HepG2 (cell line): ENCODE results near the gene EMID1. TPM values are rescaled to one million over a fixed set of nuclear protein-coding genes. Genes with fewer than 3 reads are reported as not detected.

Experiments
- ATAC-seq: fragments of 200-7000 bp; cut with Tn5 transposase; 3 replicates; pipeline ENCODE4 v1.9.1; 2020; ENCODE audit warnings: mild to moderate bottlenecking, moderate library complexity
- BruUV-seq: library from RNA; stranded (reverse); fragments of 400-500 nt; replicated peaks from 2 replicates; lab custom pipeline; 2021; lab: Mats Ljungman, UMichigan
- CTCF ChIA-PET: fragments of 300-600 bp; formaldehyde crosslinking; extraction: SDS; loops from one replicate; lab custom pipeline; 2021; ENCODE audit warnings: low total read pairs, inconsistent platforms, low intra/inter-chr PET ratio; lab: Yijun Ruan, JAX
- POLR2A ChIA-PET: fragments of 350-600 bp; sonication (Branson Sonifier 250); formaldehyde crosslinking; loops from one replicate; lab custom pipeline; 2020; ENCODE audit warnings: antibody characterized with exemption, inconsistent platforms; lab: Yijun Ruan, JAX
- DNase-seq: peaks from one replicate; pipeline ENCODE4 v3.0.0-alpha.2; 2015; ENCODE audit warnings: low spot score
- FAIRE-seq: peaks from 3 replicates; lab custom pipeline; 2011; peaks lifted over from hg19 to GRCh38; lab: Jason Lieb, UNC
- H2AFZ ChIP-seq: one replicate; pipeline ENCODE4 v1.6.1; 2011; ENCODE audit warnings: low read length, inconsistent platforms
- H3K27ac ChIP-seq: fragments of 300-600 bp; 3 replicates; pipeline ENCODE4 v1.8.0; 2011; ENCODE audit warnings: mixed run types, mild to moderate bottlenecking, mixed read lengths, low read length, inconsistent platforms; ENCODE audit not compliant: insufficient read depth; ENCODE audit errors: extremely low read length
- H3K27me3 ChIP-seq, 2 experiments: fragments of 200-600 bp in 1 of 2; 2 replicates in 1 of 2; 3 replicates in 1 of 2; pipeline versions ENCODE4 v1.6.0 to v1.8.0; 2011; ENCODE audit warnings: low read length in 2 of 2, mild to moderate bottlenecking in 2 of 2, moderate library complexity in 2 of 2, inconsistent platforms in 1 of 2; ENCODE audit not compliant: insufficient read depth in 2 of 2, control insufficient read depth in 1 of 2
- H3K36me3 ChIP-seq, 2 experiments: fragments of 200-600 bp in 1 of 2; replicated peaks in 1 of 2; 2 replicates in 1 of 2; 3 replicates in 1 of 2; pipeline versions ENCODE4 v1.5.1 to v1.8.0; 2011; ENCODE audit warnings: low read length in 2 of 2, inconsistent platforms in 1 of 2; ENCODE audit not compliant: insufficient read depth in 2 of 2, control insufficient read depth in 1 of 2
- H3K4me1 ChIP-seq: 2 replicates; pipeline ENCODE4 v1.5.1; 2012; ENCODE audit warnings: low read length, inconsistent platforms; ENCODE audit not compliant: insufficient read depth
- H3K4me2 ChIP-seq: 2 replicates; pipeline ENCODE4 v1.6.0; 2011; ENCODE audit warnings: low read depth, low read length, inconsistent platforms
- H3K4me3 ChIP-seq, 3 experiments: fragments of 200-600 bp in 1 of 3; sonication (generic), shearing (Covaris generic) in 1 of 3; replicated peaks in 1 of 3; 2 replicates each; pipeline ENCODE4 v1.5.1; 2011 to 2016; ENCODE audit warnings: low read length in 3 of 3, inconsistent platforms in 2 of 3, low read depth in 2 of 3, mild to moderate bottlenecking in 2 of 3, control low read depth in 1 of 3, mixed read lengths in 1 of 3; ENCODE audit not compliant: insufficient read depth in 1 of 3
- H3K79me2 ChIP-seq: one replicate; pipeline ENCODE4 v1.6.1; 2011; ENCODE audit warnings: low read length, inconsistent platforms; ENCODE audit not compliant: insufficient read depth
- H3K9ac ChIP-seq: 2 replicates; pipeline ENCODE4 v1.6.0; 2011; ENCODE audit warnings: mild to moderate bottlenecking, low read depth, low read length, inconsistent platforms; ENCODE audit not compliant: insufficient read depth
- H3K9me3 ChIP-seq: 2 replicates; pipeline ENCODE4 v1.5.1; 2012; ENCODE audit warnings: mild to moderate bottlenecking, low read length
- H4K20me1 ChIP-seq: 2 replicates; pipeline ENCODE4 v1.6.0; 2011; ENCODE audit warnings: inconsistent platforms, mild to moderate bottlenecking, low read length, moderate library complexity; ENCODE audit not compliant: insufficient read depth
- ADNP ChIP-seq: sonication (generic); formaldehyde crosslinking; IDR thresholded peaks from 2 replicates; pipeline ENCODE4 v1.4.0; 2020; ENCODE audit warnings: missing genetic modification reagents
- BHLHE40 ChIP-seq: IDR thresholded peaks from 2 replicates; pipeline ENCODE4 v1.6.1; 2011; ENCODE audit warnings: low read length, improper control_type of control experiment
- MATR3 ChIP-seq: sonication (generic); formaldehyde crosslinking; IDR thresholded peaks from 2 replicates; pipeline ENCODE4 v1.4.0; 2020; ENCODE audit warnings: missing genetic modification reagents
- NKX3-1 ChIP-seq: sonication (generic); formaldehyde crosslinking; IDR thresholded peaks from 2 replicates; pipeline ENCODE4 v1.5.0; 2020; ENCODE audit warnings: missing genetic modification reagents
- NR3C1 ChIP-seq: sonication (generic); formaldehyde crosslinking; IDR thresholded peaks from 2 replicates; pipeline ENCODE4 v1.4.0; 2020; ENCODE audit warnings: missing genetic modification reagents
- POLR2G ChIP-seq: fragments of 200-400 bp; formaldehyde crosslinking; IDR thresholded peaks from 2 replicates; pipeline ENCODE4 v1.6.1; 2018; ENCODE audit warnings: mild to moderate bottlenecking, low read depth, low read length, moderate library complexity
- RXRA ChIP-seq: sonication (generic); formaldehyde crosslinking; IDR thresholded peaks from 2 replicates; pipeline ENCODE4 v1.5.1; 2020; ENCODE audit warnings: missing genetic modification reagents
- SSRP1 ChIP-seq: IDR thresholded peaks from 2 replicates; pipeline ENCODE4 v1.6.1; 2016; ENCODE audit warnings: control low read depth
- TSC22D2 ChIP-seq: sonication (generic); formaldehyde crosslinking; IDR thresholded peaks from 2 replicates; pipeline ENCODE4 v1.5.1; 2020; ENCODE audit warnings: missing genetic modification reagents, mild to moderate bottlenecking, borderline replicate concordance
- ZBTB20 ChIP-seq: sonication (generic); formaldehyde crosslinking; IDR thresholded peaks from 2 replicates; pipeline ENCODE4 v1.8.1; 2023; ENCODE audit warnings: missing genetic modification reagents, low read depth, mild to moderate bottlenecking, borderline replicate concordance
- ZFP36L1 ChIP-seq: sonication (generic); formaldehyde crosslinking; IDR thresholded peaks from 2 replicates; pipeline ENCODE4 v1.8.0; 2022; ENCODE audit warnings: mild to moderate bottlenecking, missing genetic modification reagents, moderate library complexity
- ZNF124 ChIP-seq: sonication (generic); formaldehyde crosslinking; IDR thresholded peaks from 2 replicates; pipeline ENCODE4 v1.4.0; 2020; ENCODE audit warnings: missing genetic modification reagents
- ZNF431 ChIP-seq: sonication (generic); formaldehyde crosslinking; IDR thresholded peaks from 2 replicates; pipeline ENCODE4 v1.9.0; 2022; ENCODE audit warnings: missing genetic modification reagents, low read depth, mild to moderate bottlenecking, borderline replicate concordance
- ZNF770 ChIP-seq: sonication (generic); formaldehyde crosslinking; IDR thresholded peaks from 2 replicates; pipeline ENCODE4 v1.5.0; 2020; ENCODE audit warnings: mild to moderate bottlenecking, missing genetic modification reagents
- WGBS: methylation state at CpG from one replicate; pipeline ENCODE4 v1.1.6; 2017; ENCODE audit warnings: low lambda C conversion rate; 5-methylcytosine and 5-hydroxymethylcytosine counted together
- in situ Hi-C: cut with HindIII; loops from 2 replicates; pipeline ENCODE4 v1.10.0; 2017; ENCODE audit warnings: low pct_unique_long_range_greater_than_20kb; ENCODE audit not compliant: extremely low pct_ligation_motif_present
- intact Hi-C: fragments of 100-400 bp; cut with micrococcal nuclease; formaldehyde crosslinking; loops from one replicate; pipeline ENCODE4 v1.10.0; 2022; ENCODE audit not compliant: unreplicated experiment
- polyA plus RNA-seq, 8 experiments: library from polyadenylated mRNA; depleted of rRNA in 3 of 8; stranded (reverse) in 7 of 8; unstranded in 1 of 8; fragments of >200 nt; fragmentation: Illumina TruSeq in 4 of 8; extraction: Trizol in 4 of 8; gene quantifications; 2 replicates each; pipeline versions ENCODE4 v1.2.1 to v1.2.3, GENCODE V29; 2011 to 2016; ENCODE audit warnings: low read depth in 4 of 8, missing spikeins in 1 of 8, mixed read lengths in 1 of 8; ENCODE audit not compliant: insufficient read depth in 1 of 8
- total RNA-seq, 5 experiments: library from RNA; depleted of rRNA; stranded (reverse); fragments of >200 nt; fragmentation: Illumina TruSeq; extraction: Trizol; gene quantifications; 2 replicates each; pipeline ENCODE4 v1.2.3, GENCODE V29; 2016; ENCODE audit warnings: low read depth in 1 of 5

The EMID1 gene
- total and polyA plus RNA-seq, 2 of the 13 experiments (the other 11 are each of a cell fraction or from before 2014, with no cell fraction given): 0.45 to 0.82 TPM

GRCh38 chr22:29211066-29211465 is 5.4 kb downstream of the EMID1 start:
- FAIRE-seq: no peak
- Histone ChIP-seq H3K36me3 (no peaks in the 10 kb centered on the region), H3K9me3 (no peaks in the 10 kb centered on the region), H3K9ac (no peak overlapping the region), H4K20me1 (no peaks in the 10 kb centered on the region), H2AFZ (no peak overlapping the region), H3K4me3 (no peak overlapping the region), H3K27ac (no peak overlapping the region), H3K4me2 (no peak overlapping the region), H3K79me2 (no peaks in the 10 kb centered on the region), H3K4me1 (peaks cover 15% of the 10 kb centered on the region), H3K27me3 (peaks cover 5 to 26% of the 10 kb centered on the region in 2 experiments)
- DNase-seq: no peak
- ChIA-PET POLR2A (no interaction called here), CTCF (no interaction called here)
- in situ Hi-C loops: no loop called here
- BruUV-seq: no TSS peak
- WGBS: 46% methylated on average over 7 of the region's 11 CpGs
- intact Hi-C loops: no loop called here
- TF ChIP-seq BHLHE40 (no peak), ADNP (CRISPR knock-in tag) (no peak), ZFP36L1 (no peak), NKX3-1 (no peak), RXRA (CRISPR knock-in tag) (no peak), ZBTB20 (CRISPR knock-in tag) (no peak), TSC22D2 (CRISPR knock-in tag) (no peak), POLR2G (no peak), NR3C1 (CRISPR knock-in tag) (no peak), ZNF431 (CRISPR knock-in tag) (no peak), SSRP1 (CRISPR knock-in tag) (no peak), ZNF124 (no peak), ZNF770 (CRISPR knock-in tag) (no peak), MATR3 (CRISPR knock-in tag) (no peak)
- ATAC-seq: no peak
